NCI-H128 (cell line): ENCODE results near the gene C1QA.
"Not testable (repeated sequence)": the region's sequence is repeated elsewhere in the genome, so short reads cannot be mapped to it uniquely, and the experiment has no call there.

Experiments used
- DNase-seq: peaks from one replicate; lab custom pipeline; 2025; ENCODE audit not compliant: unreplicated experiment; lab: John Stamatoyannopoulos, UW

C1QA gene

GRCh38 chr1:22671999-22672398 is 35.6 kb downstream of the C1QA start:
- DNase-seq: no peak

GRCh38 chr1:22673486-22674409 is 37.3 kb downstream of the C1QA start:
- DNase-seq: no peak

- no peak for DNase-seq
Observed at GRCh38 chr1:22674410-22674749, 38.0 kb downstream of the C1QA start.

- DNase-seq: not testable (repeated sequence)
Observed at GRCh38 chr1:22676151-22676550, 39.7 kb downstream of the C1QA start.

- no peak for DNase-seq
Observed at GRCh38 chr1:22676916-22677583, 40.6 kb downstream of the C1QA start.

GRCh38 chr1:22677931-22678896 is 41.8 kb downstream of the C1QA start:
- no peak for DNase-seq

GRCh38 chr1:22680726-22681125 is 44.3 kb downstream of the C1QA start:
- no peak for DNase-seq

- no peak for DNase-seq
Observed at GRCh38 chr1:22681556-22682276, 45.3 kb downstream of the C1QA start.

- DNase-seq: no peak
Observed at GRCh38 chr1:22683547-22683946, 47.1 kb downstream of the C1QA start.

- DNase-seq: no peak
Observed at GRCh38 chr1:22685591-22686059, 49.2 kb downstream of the C1QA start.

- DNase-seq: no peak
Observed at GRCh38 chr1:22687191-22687590, 50.8 kb downstream of the C1QA start.

GRCh38 chr1:22688466-22688865 is 52.0 kb downstream of the C1QA start:
- no peak for DNase-seq
